Stomach (tissue), 4 donors: Measurements from ENCODE around the gene ASPRV1.

Experiments used
- EP300 ChIP-seq: sonication (generic); formaldehyde crosslinking; IDR thresholded peaks from one replicate; pipeline ENCODE4 v1.6.1; 2017; ENCODE audit warnings: antibody characterized with exemption
- POLR2A ChIP-seq, 4 donors: fragments of 450-650 bp; IDR thresholded peaks; one replicate each; pipeline ENCODE4 v1.6.1; 2016; ENCODE audit warnings: antibody characterized with exemption in 4 of 4, control low read depth in 2 of 4, mild to moderate bottlenecking in 1 of 4, moderate library complexity in 1 of 4
- POLR2AphosphoS5 ChIP-seq, 3 donors: sonication (generic); formaldehyde crosslinking; IDR thresholded peaks; one replicate each; pipeline ENCODE4 v1.6.1; 2016; ENCODE audit warnings: antibody characterized with exemption in 3 of 3
- TF ChIP-seq, protein P1 (sequence below), 7 experiments: fragments of 450-650 bp in 4 of 7; fragments of 200-600 bp in 3 of 7; sonication (generic) in 3 of 7; IDR thresholded peaks; one replicate each; pipeline ENCODE4 v1.5.1; 2016 to 2019; ENCODE audit warnings: antibody characterized with exemption in 7 of 7, control low read depth in 2 of 7, mild to moderate bottlenecking in 1 of 7

DNA sequence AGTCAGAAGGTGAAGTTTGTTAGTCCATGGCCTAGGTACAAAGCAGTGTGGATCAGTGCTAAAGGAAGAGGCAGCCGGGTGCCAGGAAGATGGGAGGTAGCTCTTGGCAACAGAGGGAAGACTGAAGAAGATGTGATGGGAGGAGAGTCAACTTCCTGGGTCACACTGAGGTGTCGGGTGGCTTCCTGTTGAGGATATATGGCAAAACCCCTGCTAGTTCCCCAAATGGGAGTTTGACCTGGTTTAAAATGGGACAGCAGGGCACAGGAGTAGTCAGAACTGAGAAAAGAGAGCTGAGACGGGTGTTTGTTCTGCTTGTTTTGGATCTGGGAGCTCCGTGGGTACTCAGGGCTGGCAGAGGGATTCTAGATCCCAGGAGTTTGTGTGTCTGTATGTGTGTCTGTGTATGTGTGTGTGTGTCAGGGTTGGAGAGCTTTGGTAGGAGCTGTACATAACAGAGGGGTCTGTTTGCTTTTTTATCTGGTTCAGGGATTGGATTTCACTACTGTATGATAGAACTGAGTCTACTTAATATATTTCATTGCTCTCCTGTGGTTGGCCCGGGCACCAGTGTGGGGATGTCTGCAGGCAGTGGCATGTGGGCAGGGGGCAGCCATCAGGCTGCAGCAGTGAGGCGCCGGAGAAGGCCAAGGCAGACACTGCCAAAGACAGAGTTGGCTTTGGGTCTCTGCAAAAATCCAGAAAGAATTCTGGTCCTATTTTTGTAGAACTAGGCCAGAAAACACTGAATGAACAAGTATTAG is 29.4 kb downstream of the ASPRV1 start:
- no peak for TF ChIP-seq POLR2A (IDR thresholded peaks at IDR 0.05)
- TF ChIP-seq POLR2AphosphoS5 (IDR thresholded peaks at IDR 0.05): no peak
- TF ChIP-seq EP300: no peak
- TF ChIP-seq, protein P1, sequence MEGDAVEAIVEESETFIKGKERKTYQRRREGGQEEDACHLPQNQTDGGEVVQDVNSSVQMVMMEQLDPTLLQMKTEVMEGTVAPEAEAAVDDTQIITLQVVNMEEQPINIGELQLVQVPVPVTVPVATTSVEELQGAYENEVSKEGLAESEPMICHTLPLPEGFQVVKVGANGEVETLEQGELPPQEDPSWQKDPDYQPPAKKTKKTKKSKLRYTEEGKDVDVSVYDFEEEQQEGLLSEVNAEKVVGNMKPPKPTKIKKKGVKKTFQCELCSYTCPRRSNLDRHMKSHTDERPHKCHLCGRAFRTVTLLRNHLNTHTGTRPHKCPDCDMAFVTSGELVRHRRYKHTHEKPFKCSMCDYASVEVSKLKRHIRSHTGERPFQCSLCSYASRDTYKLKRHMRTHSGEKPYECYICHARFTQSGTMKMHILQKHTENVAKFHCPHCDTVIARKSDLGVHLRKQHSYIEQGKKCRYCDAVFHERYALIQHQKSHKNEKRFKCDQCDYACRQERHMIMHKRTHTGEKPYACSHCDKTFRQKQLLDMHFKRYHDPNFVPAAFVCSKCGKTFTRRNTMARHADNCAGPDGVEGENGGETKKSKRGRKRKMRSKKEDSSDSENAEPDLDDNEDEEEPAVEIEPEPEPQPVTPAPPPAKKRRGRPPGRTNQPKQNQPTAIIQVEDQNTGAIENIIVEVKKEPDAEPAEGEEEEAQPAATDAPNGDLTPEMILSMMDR (IDR thresholded peaks at IDR 0.05): no peak
